Measurements from ENCODE around the gene CD93.

The CD93 gene

GRCh38 chr20:23120936-23121750 is 35.0 kb upstream of the CD93 start:
- DNase-seq (ENCODE audit: low read depth): no peak

GRCh38 chr20:23120261-23120660 is 34.1 kb upstream of the CD93 start:
- no peak for DNase-seq (ENCODE audit: low read depth)

- no peak for DNase-seq (ENCODE audit: low read depth)
Observed at GRCh38 chr20:23119456-23120216, 33.5 kb upstream of the CD93 start.

GRCh38 chr20:23118766-23119165 is 32.6 kb upstream of the CD93 start:
- no peak for DNase-seq (ENCODE audit: low read depth)

- DNase-seq (ENCODE audit: low read depth): no peak
Observed at GRCh38 chr20:23118144-23118543, 32.0 kb upstream of the CD93 start.

- no peak for DNase-seq (ENCODE audit: low read depth)
Observed at GRCh38 chr20:23117738-23118137, 31.6 kb upstream of the CD93 start.

- DNase-seq (ENCODE audit: low read depth): no peak
Observed at GRCh38 chr20:23116311-23117089, 30.4 kb upstream of the CD93 start.

- DNase-seq (ENCODE audit: low read depth): no peak
Observed at GRCh38 chr20:23115822-23116221, 29.7 kb upstream of the CD93 start.

- DNase-seq (ENCODE audit: low read depth): no peak
Observed at GRCh38 chr20:23114448-23115082, 28.4 kb upstream of the CD93 start.

- DNase-seq (ENCODE audit: low read depth): no peak
Observed at GRCh38 chr20:23114018-23114417, 27.9 kb upstream of the CD93 start.

GRCh38 chr20:23112595-23112994 is 26.5 kb upstream of the CD93 start:
- DNase-seq (ENCODE audit: low read depth): no peak

- no peak for DNase-seq (ENCODE audit: low read depth)
Observed at GRCh38 chr20:23111944-23112342, 25.8 kb upstream of the CD93 start.

- no peak for DNase-seq (ENCODE audit: low read depth)
Observed at GRCh38 chr20:23111307-23111943, 25.3 kb upstream of the CD93 start.

- DNase-seq (ENCODE audit: low read depth): no peak
Observed at GRCh38 chr20:23108871-23109270, 22.7 kb upstream of the CD93 start.

- DNase-seq (ENCODE audit: low read depth): no peak
Observed at GRCh38 chr20:23107466-23107865, 21.3 kb upstream of the CD93 start.

- DNase-seq (ENCODE audit: low read depth): no peak
Observed at GRCh38 chr20:23106271-23106851, 20.2 kb upstream of the CD93 start.

GRCh38 chr20:23105193-23105592 is 19.1 kb upstream of the CD93 start:
- DNase-seq (ENCODE audit: low read depth): no peak

GRCh38 chr20:23103284-23104018 is 17.3 kb upstream of the CD93 start:
- DNase-seq (ENCODE audit: low read depth): no peak

- DNase-seq (ENCODE audit: low read depth): no peak
Observed at GRCh38 chr20:23101696-23102406, 15.7 kb upstream of the CD93 start.

GRCh38 chr20:23100720-23101107 is 14.6 kb upstream of the CD93 start:
- no peak for DNase-seq (ENCODE audit: low read depth)
